Measurements from ENCODE around the gene ACTN1. TPM values are rescaled to one million over a fixed set of nuclear protein-coding genes. Genes with fewer than 3 reads are reported as not detected.

Gene ACTN1
- total RNA-seq, 1 experiment from 2014 or later, result 148 TPM

- Histone ChIP-seq H3K4me1 (ENCODE audit: insufficient read depth, low read length, poor library complexity, severe bottlenecking) (peaks cover 11% of the 10 kb centered on the region), H3K9me3 (ENCODE audit: low read depth, low read length, poor library complexity, severe bottlenecking) (no peaks in the 10 kb centered on the region), H3K27me3 (replicated peaks; ENCODE audit: insufficient read depth, low read depth, low read length, poor library complexity) (no peaks in the 10 kb centered on the region), H3K27ac (ENCODE audit: low read depth, low read length, poor library complexity, severe bottlenecking) (no peak overlapping the region), H3K4me3 (ENCODE audit: low read depth, low read length, poor library complexity, severe bottlenecking) (no peak overlapping the region), H3K36me3 (ENCODE audit: insufficient read depth, low read length, poor library complexity, severe bottlenecking) (no peaks in the 10 kb centered on the region)
- CTCF ChIA-PET, result no interaction called here
- no peak for DNase-seq (ENCODE audit: low spot score)
- intact Hi-C loops (cut with micrococcal nuclease; ENCODE audit: unreplicated experiment), result no loop called here
- TF ChIP-seq EZH2 (IDR thresholded peaks at IDR 0.05; ENCODE audit: borderline replicate concordance, low read depth, low read length, poor library complexity, severe bottlenecking), result no peak
- no peak for TF ChIP-seq CTCF (conservative IDR thresholded peaks at IDR 0.05; ENCODE audit: low read depth, low read length)
- POLR2A ChIA-PET (ENCODE audit: low non-redundant PET), result no interaction called here
- no TSS peak for BruUV-seq (replicated peaks)
Observed at GRCh38 chr14:68961781-68962584, 17.1 kb downstream of the ACTN1 start.

GRCh38 chr14:68961361-68961760 lies 17.7 kb downstream of the ACTN1 start:
- Histone ChIP-seq H3K36me3 (ENCODE audit: insufficient read depth, low read length, poor library complexity, severe bottlenecking) (no peaks in the 10 kb centered on the region), H3K4me3 (ENCODE audit: low read depth, low read length, poor library complexity, severe bottlenecking) (no peak overlapping the region), H3K27ac (ENCODE audit: low read depth, low read length, poor library complexity, severe bottlenecking) (no peak overlapping the region), H3K9me3 (ENCODE audit: low read depth, low read length, poor library complexity, severe bottlenecking) (no peaks in the 10 kb centered on the region), H3K4me1 (ENCODE audit: insufficient read depth, low read length, poor library complexity, severe bottlenecking) (peaks cover 15% of the 10 kb centered on the region), H3K27me3 (replicated peaks; ENCODE audit: insufficient read depth, low read depth, low read length, poor library complexity) (no peaks in the 10 kb centered on the region)
- POLR2A ChIA-PET (ENCODE audit: low non-redundant PET), result no interaction called here
- DNase-seq (ENCODE audit: low spot score), result no peak
- BruUV-seq (replicated peaks), result no TSS peak
- TF ChIP-seq CTCF (conservative IDR thresholded peaks at IDR 0.05; ENCODE audit: low read depth, low read length) (no peak), EZH2 (IDR thresholded peaks at IDR 0.05; ENCODE audit: borderline replicate concordance, low read depth, low read length, poor library complexity, severe bottlenecking) (no peak)
- intact Hi-C loops (cut with micrococcal nuclease; ENCODE audit: unreplicated experiment), result no loop called here
- CTCF ChIA-PET, result no interaction called here

- peaks cover 27% of the 10 kb centered on the region for H3K4me1 ChIP-seq (ENCODE audit: insufficient read depth, low read length, poor library complexity, severe bottlenecking)
- no peak overlapping the region for H3K27ac ChIP-seq (ENCODE audit: low read depth, low read length, poor library complexity, severe bottlenecking)
- no peaks in the 10 kb centered on the region for H3K27me3 ChIP-seq (replicated peaks; ENCODE audit: insufficient read depth, low read depth, low read length, poor library complexity)
- no peak for DNase-seq (ENCODE audit: low spot score)
- ChIA-PET POLR2A (ENCODE audit: low non-redundant PET) (no interaction called here), CTCF (no interaction called here)
- H3K36me3 ChIP-seq (ENCODE audit: insufficient read depth, low read length, poor library complexity, severe bottlenecking), result no peaks in the 10 kb centered on the region
- TF ChIP-seq CTCF (conservative IDR thresholded peaks at IDR 0.05; ENCODE audit: low read depth, low read length) (no peak), EZH2 (IDR thresholded peaks at IDR 0.05; ENCODE audit: borderline replicate concordance, low read depth, low read length, poor library complexity, severe bottlenecking) (no peak)
- no peak overlapping the region for H3K4me3 ChIP-seq (ENCODE audit: low read depth, low read length, poor library complexity, severe bottlenecking)
- no peaks in the 10 kb centered on the region for H3K9me3 ChIP-seq (ENCODE audit: low read depth, low read length, poor library complexity, severe bottlenecking)
- no TSS peak for BruUV-seq (replicated peaks)
- intact Hi-C loops (cut with micrococcal nuclease; ENCODE audit: unreplicated experiment), result no loop called here
Observed at GRCh38 chr14:68960123-68960522, 19.0 kb downstream of the ACTN1 start.
